Measurements from ENCODE around the gene SSNA1.
A peak's percentile ranks its signal among the peaks of the same experiment; 100 is the strongest.

SSNA1 gene

DNA sequence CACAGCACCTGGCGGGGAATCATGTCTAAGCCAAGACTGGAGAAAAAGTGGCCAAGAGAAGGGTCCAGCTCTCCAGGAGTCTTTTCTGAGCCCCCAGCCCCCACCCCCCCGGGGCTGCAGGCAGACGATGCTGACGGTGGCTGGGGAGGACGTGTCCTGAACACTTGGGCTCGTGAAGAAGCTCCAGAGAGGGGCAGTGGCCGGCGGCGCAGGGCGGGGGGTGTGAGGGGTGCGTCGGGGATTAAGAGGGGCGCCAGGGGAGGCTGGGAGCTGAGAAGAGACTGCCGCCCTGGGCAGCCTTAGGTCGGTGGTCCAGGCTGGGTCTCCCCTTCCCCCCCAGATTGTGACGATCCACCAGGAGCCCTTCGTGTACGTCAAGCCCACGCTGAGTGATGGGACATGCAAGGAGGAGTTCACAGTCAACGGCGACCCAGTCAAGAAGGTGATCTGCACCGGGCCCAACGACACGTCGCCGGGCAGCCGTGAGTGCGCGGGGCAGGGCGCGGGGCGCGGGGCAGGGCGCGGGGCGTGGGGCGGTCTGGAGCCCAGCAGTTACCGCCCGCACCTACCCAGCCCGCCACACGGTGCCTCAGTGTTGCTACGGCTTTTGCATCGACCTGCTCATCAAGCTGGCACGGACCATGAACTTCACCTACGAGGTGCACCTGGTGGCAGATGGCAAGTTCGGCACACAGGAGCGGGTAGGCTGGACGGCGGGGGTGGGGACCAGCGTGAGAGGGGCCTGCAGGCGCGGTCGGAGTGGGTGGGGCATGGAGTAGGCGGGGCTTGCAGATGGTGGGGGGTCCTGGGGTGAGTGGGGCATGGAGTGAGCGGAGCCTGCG is 27.5 kb upstream of the SSNA1 start:
- no peak overlapping the region for H3K4me3 ChIP-seq
- DNase-seq (ENCODE audit: low spot score in 2 of 2): no peak
- peaks cover 49% of the 10 kb centered on the region for H3K27me3 ChIP-seq (ENCODE audit: low read depth)
- H3K36me3 ChIP-seq (replicated peaks): no peaks in the 10 kb centered on the region
- no peaks in the 10 kb centered on the region; the same call in 1 of the 2 replicates for H3K4me1 ChIP-seq
- H3K9me3 ChIP-seq: no peaks in the 10 kb centered on the region
- in situ Hi-C loops (cut with MboI; ENCODE audit: low sequenced_read_pairs): no loop called here

GRCh38 chr9:137161558-137162486 is 26.7 kb upstream of the SSNA1 start:
- in situ Hi-C loops (cut with MboI; ENCODE audit: low sequenced_read_pairs): no loop called here
- H3K36me3 ChIP-seq (replicated peaks): no peaks in the 10 kb centered on the region
- DNase-seq (ENCODE audit: low spot score in 2 of 2): peak in 1 of 2 experiments; percentile 46
- H3K9me3 ChIP-seq: no peaks in the 10 kb centered on the region
- H3K4me3 ChIP-seq: no peak overlapping the region
- peaks cover 58% of the 10 kb centered on the region for H3K27me3 ChIP-seq (ENCODE audit: low read depth)
- H3K4me1 ChIP-seq: no peaks in the 10 kb centered on the region

GRCh38 chr9:137162505-137163364 is 25.7 kb upstream of the SSNA1 start:
- no peaks in the 10 kb centered on the region for H3K36me3 ChIP-seq (replicated peaks)
- no peak overlapping the region for H3K4me3 ChIP-seq
- H3K4me1 ChIP-seq: no peaks in the 10 kb centered on the region
- H3K9me3 ChIP-seq: no peaks in the 10 kb centered on the region
- no peak for DNase-seq (ENCODE audit: low spot score in 2 of 2)
- in situ Hi-C loops (cut with MboI; ENCODE audit: low sequenced_read_pairs): no loop called here
- peaks cover 58% of the 10 kb centered on the region for H3K27me3 ChIP-seq (ENCODE audit: low read depth)

- Histone ChIP-seq H3K4me1 (no peaks in the 10 kb centered on the region), H3K9me3 (no peaks in the 10 kb centered on the region), H3K27me3 (ENCODE audit: low read depth) (peaks cover 58% of the 10 kb centered on the region), H3K4me3 (no peak overlapping the region), H3K36me3 (replicated peaks) (no peaks in the 10 kb centered on the region)
- peak in 1 of 2 experiments; percentile 48 for DNase-seq (ENCODE audit: low spot score in 2 of 2)
- in situ Hi-C loops (cut with MboI; ENCODE audit: low sequenced_read_pairs): no loop called here
These were observed 25.1 kb upstream of the SSNA1 start for GRCh38 chr9:137163365-137163715.

DNA sequence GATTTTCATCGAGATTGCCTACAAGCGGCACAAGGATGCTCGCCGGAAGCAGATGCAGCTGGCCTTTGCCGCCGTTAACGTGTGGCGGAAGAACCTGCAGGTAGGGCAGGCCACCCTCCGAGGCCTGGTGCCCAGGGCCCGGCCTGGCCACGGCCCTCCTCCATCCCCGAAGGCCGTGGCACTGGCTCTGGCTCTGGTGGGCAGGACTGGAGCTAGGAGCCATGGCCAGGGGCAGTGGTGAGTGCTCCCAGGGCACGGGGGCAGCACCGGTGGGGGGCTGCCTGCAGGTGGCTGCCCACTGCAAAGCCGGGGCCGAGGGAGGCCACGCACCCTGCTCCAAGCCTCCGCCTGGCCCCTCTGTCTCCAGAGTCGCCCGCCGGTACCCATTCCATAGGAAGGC is 24.7 kb upstream of the SSNA1 start:
- no peaks in the 10 kb centered on the region for H3K9me3 ChIP-seq
- H3K36me3 ChIP-seq (replicated peaks): no peaks in the 10 kb centered on the region
- H3K4me3 ChIP-seq: no peak overlapping the region
- no peak for DNase-seq (ENCODE audit: low spot score in 2 of 2)
- H3K4me1 ChIP-seq: no peaks in the 10 kb centered on the region
- peaks cover 56% of the 10 kb centered on the region for H3K27me3 ChIP-seq (ENCODE audit: low read depth)
- in situ Hi-C loops (cut with MboI; ENCODE audit: low sequenced_read_pairs): no loop called here

GRCh38 chr9:137164370-137165249 is 23.9 kb upstream of the SSNA1 start:
- H3K27me3 ChIP-seq (ENCODE audit: low read depth): peaks cover 56% of the 10 kb centered on the region
- no peak for DNase-seq (ENCODE audit: low spot score in 2 of 2)
- no peak overlapping the region for H3K4me3 ChIP-seq
- no peaks in the 10 kb centered on the region for H3K9me3 ChIP-seq
- in situ Hi-C loops (cut with MboI; ENCODE audit: low sequenced_read_pairs): no loop called here
- no peaks in the 10 kb centered on the region for H3K4me1 ChIP-seq
- H3K36me3 ChIP-seq (replicated peaks): no peaks in the 10 kb centered on the region

- H3K4me1 ChIP-seq: no peaks in the 10 kb centered on the region
- in situ Hi-C loops (cut with MboI; ENCODE audit: low sequenced_read_pairs): no loop called here
- H3K36me3 ChIP-seq (replicated peaks): no peaks in the 10 kb centered on the region
- DNase-seq (ENCODE audit: low spot score in 2 of 2): no peak
- no peak overlapping the region for H3K4me3 ChIP-seq
- no peaks in the 10 kb centered on the region for H3K9me3 ChIP-seq
- peaks cover 51% of the 10 kb centered on the region for H3K27me3 ChIP-seq (ENCODE audit: low read depth)
These were observed 23.1 kb upstream of the SSNA1 start for GRCh38 chr9:137165250-137165836.

DNA sequence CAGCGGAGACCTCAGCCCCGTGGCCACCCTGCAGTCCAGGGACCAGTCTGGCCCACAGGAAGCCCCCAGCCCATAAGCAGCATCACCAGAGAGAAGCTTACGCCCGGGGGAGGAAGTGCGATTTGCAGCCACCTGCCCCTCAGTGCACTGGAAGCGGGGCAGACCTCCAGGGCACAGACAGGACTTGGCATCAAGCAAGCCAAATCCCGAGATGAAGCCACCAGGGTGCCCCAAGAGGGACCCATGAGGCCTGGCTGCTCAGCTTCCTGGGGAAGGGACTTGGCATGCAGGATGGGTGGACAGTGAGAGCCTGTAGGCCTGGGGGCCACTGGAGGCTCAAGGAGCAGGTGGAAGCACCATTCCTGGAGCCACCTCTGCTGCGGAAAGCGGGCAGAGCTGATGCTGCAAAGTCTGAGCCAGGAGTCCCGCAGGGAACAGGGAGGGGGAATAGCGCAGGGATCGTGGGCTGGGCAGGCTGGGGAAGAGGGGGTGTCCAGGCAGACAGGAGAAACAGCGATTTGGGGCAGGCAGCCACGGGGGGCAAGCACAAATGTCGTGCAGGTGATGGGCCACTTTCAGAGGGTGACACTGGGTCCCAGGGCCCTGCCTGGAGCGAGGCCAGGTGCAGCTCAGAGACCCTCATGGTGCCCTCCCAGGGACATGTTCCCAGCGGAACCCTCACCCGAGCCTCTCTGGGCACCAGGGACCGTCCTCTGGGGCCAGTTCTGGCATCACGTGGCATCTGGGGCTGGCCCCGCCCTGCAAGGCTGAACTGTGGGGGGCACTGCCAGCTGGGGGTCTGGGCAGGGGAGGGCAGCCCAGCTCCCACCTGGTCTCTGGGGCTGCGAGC is 21.9 kb upstream of the SSNA1 start:
- in situ Hi-C loops (cut with MboI; ENCODE audit: low sequenced_read_pairs): no loop called here
- Histone ChIP-seq H3K36me3 (replicated peaks) (no peaks in the 10 kb centered on the region), H3K4me3 (no peak overlapping the region), H3K4me1 (no peaks in the 10 kb centered on the region), H3K27me3 (ENCODE audit: low read depth) (peaks cover 46% of the 10 kb centered on the region), H3K9me3 (no peaks in the 10 kb centered on the region)
- no peak for DNase-seq (ENCODE audit: low spot score in 2 of 2)

GRCh38 chr9:137167277-137167746 is 21.2 kb upstream of the SSNA1 start:
- no peaks in the 10 kb centered on the region for H3K36me3 ChIP-seq (replicated peaks)
- no peak for DNase-seq (ENCODE audit: low spot score in 2 of 2)
- peaks cover 46% of the 10 kb centered on the region for H3K27me3 ChIP-seq (ENCODE audit: low read depth)
- no peaks in the 10 kb centered on the region for H3K4me1 ChIP-seq
- no peak overlapping the region for H3K4me3 ChIP-seq
- no peaks in the 10 kb centered on the region for H3K9me3 ChIP-seq
- in situ Hi-C loops (cut with MboI; ENCODE audit: low sequenced_read_pairs): no loop called here

- Histone ChIP-seq H3K4me3 (no peak overlapping the region), H3K9me3 (no peaks in the 10 kb centered on the region), H3K27me3 (ENCODE audit: low read depth) (peaks cover 46% of the 10 kb centered on the region), H3K36me3 (replicated peaks) (no peaks in the 10 kb centered on the region), H3K4me1 (no peaks in the 10 kb centered on the region)
- in situ Hi-C loops (cut with MboI; ENCODE audit: low sequenced_read_pairs): no loop called here
- no peak for DNase-seq (ENCODE audit: low spot score in 2 of 2)
These were observed 20.5 kb upstream of the SSNA1 start for GRCh38 chr9:137167747-137168572.

DNA sequence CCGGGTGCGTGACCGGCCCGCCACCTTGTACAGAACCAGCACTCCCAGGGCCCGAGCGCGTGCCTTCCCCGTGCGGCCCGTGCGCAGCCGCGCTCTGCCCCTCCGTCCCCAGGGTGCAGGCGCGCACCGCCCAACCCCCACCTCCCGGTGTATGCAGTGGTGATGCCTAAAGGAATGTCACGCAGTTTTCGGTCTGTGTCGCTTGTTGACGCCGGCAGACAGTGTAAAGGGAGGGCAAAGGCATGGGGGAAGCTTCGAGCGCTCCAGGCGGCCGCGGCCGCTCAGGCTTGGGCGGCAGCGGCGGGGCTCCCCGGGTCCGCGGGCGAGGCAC is 19.9 kb upstream of the SSNA1 start:
- peaks cover 46% of the 10 kb centered on the region for H3K27me3 ChIP-seq (ENCODE audit: low read depth)
- H3K4me3 ChIP-seq: no peak overlapping the region
- H3K36me3 ChIP-seq (replicated peaks): no peaks in the 10 kb centered on the region
- DNase-seq (ENCODE audit: low spot score in 2 of 2): no peak
- in situ Hi-C loops (cut with MboI; ENCODE audit: low sequenced_read_pairs): no loop called here
- no peaks in the 10 kb centered on the region for H3K9me3 ChIP-seq
- H3K4me1 ChIP-seq: no peaks in the 10 kb centered on the region
